Gastrocnemius medialis (tissue), 4 donors: ENCODE measurements around the gene CHID1.

Experiments used
- POLR2A ChIP-seq, 2 donors: fragments of 450-650 bp; IDR thresholded peaks; one replicate each; pipeline ENCODE4 v1.6.1; 2017; ENCODE audit warnings: antibody characterized with exemption in 2 of 2, mild to moderate bottlenecking in 2 of 2, moderate library complexity in 2 of 2
- TF ChIP-seq, protein P1 (sequence below), 5 experiments: fragments of 450-650 bp in 3 of 5; fragments of 200-600 bp in 2 of 5; sonication (generic) in 2 of 5; IDR thresholded peaks in 4 of 5; conservative IDR thresholded peaks in 1 of 5; 1 replicate in 4 of 5; 2 replicates in 1 of 5; pipeline ENCODE4 v1.5.1; 2016 to 2019; ENCODE audit warnings: antibody characterized with exemption in 5 of 5, mild to moderate bottlenecking in 3 of 5, moderate library complexity in 3 of 5

DNA sequence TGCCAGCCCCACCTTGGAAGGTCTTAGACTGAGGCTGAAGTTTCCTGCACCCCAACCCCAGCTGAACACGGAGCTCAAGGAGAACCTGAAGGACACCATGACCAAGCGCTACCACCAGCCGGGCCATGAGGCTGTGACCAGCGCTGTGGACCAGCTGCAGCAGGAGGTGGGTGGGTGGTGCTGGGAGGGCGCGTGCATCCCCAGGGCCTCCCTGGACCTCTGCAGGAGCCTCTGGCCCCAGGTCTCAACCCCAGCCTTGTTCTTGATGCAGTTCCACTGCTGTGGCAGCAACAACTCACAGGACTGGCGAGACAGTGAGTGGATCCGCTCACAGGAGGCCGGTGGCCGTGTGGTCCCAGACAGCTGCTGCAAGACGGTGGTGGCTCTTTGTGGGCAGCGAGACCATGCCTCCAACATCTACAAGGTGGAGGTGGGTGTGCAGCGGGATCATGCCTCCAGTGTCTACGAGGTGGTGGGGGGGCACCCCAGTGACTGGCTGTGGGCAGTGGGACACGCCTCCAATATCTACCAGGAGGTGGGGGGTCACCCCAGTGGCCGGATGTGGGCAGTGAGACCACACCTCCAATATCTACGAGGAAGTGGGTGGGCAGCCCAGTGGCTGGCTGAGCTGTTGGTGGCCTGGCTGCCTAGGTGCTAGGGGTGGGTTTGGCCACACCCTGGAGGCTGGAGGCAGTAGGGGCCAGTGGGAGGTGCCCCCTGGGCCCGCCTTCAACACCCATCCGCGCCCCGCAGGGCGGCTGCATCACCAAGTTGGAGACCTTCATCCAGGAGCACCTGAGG is 73.2 kb downstream of the CHID1 start:
- TF ChIP-seq, protein P1, sequence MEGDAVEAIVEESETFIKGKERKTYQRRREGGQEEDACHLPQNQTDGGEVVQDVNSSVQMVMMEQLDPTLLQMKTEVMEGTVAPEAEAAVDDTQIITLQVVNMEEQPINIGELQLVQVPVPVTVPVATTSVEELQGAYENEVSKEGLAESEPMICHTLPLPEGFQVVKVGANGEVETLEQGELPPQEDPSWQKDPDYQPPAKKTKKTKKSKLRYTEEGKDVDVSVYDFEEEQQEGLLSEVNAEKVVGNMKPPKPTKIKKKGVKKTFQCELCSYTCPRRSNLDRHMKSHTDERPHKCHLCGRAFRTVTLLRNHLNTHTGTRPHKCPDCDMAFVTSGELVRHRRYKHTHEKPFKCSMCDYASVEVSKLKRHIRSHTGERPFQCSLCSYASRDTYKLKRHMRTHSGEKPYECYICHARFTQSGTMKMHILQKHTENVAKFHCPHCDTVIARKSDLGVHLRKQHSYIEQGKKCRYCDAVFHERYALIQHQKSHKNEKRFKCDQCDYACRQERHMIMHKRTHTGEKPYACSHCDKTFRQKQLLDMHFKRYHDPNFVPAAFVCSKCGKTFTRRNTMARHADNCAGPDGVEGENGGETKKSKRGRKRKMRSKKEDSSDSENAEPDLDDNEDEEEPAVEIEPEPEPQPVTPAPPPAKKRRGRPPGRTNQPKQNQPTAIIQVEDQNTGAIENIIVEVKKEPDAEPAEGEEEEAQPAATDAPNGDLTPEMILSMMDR (IDR thresholded peaks at IDR 0.05 in 4 of 5, conservative IDR thresholded peaks at IDR 0.05 in 1 of 5), result no peak
- TF ChIP-seq POLR2A (IDR thresholded peaks at IDR 0.05), result no peak
